ENCODE data around the gene CLEC16A. TPM values are rescaled to one million over a fixed set of nuclear protein-coding genes. Genes with fewer than 3 reads are reported as not detected.

CLEC16A gene
- total and polyA plus RNA-seq, 9 of the 15 experiments (the other 6 are each of a cell fraction or from before 2014, with no cell fraction given), result 1.00 to 22.3 (median 10.0) TPM

DNA sequence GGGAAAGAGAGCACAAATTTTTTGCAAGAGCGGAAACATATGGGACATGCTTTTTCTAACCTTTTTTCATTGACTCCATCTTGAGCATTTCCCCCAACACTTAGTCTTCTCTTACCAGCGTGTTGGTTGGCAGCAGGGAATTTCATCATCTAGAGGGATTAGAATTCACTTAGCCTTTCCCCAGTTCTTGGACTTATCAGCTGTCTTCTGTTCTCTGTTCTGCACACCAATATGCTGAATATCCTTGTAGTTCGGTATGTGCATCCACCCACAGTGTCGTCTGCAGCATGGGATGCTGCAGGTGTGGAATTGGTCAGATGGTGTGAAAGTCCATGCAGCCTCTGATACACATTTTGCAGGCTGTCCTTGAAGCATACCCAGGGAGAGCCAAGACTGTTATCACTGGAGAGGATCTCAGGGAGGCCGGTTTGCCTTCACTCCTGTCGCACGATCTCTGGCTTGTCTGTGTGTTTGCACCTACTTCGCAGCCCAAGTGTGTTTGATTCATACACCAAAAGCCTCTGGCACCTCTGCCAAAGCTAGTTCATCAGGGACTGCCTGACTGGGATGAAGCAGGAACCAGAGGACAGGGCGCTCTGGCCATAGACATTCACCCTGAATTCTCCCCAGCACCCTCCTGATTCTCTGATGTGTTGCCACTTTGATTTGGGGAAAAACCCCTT is 218.4 kb downstream of the CLEC16A start:
- peak overlapping the region in 1 of 2 experiments; percentile 16; a peak in 1 of 4 replicates for H3K9ac ChIP-seq (ENCODE audit: insufficient read depth in 1 of 2, low read depth in 2 of 2, low read length in 2 of 2)
- no peak overlapping the region for H3K27ac ChIP-seq (ENCODE audit: extremely low read depth, low read depth, low read length)
- ATAC-seq (no peak), DNase-seq (ENCODE audit: extremely low read depth in 1 of 4, low spot score in 3 of 4) (no peak), FAIRE-seq (no peak)
- no peaks in the 10 kb centered on the region for H3K9me3 ChIP-seq (replicated peaks; ENCODE audit: control insufficient read depth, insufficient read depth, low read depth, low read length)
- no peaks in the 10 kb centered on the region for H3K9me1 ChIP-seq (ENCODE audit: control insufficient read depth, insufficient read depth, low read length)
- no peaks in the 10 kb centered on the region for H3K27me3 ChIP-seq (ENCODE audit: control insufficient read depth in 2 of 2, insufficient read depth in 2 of 2, low read length in 2 of 2)
- no peaks in the 10 kb centered on the region for H3K79me2 ChIP-seq (ENCODE audit: control insufficient read depth, insufficient read depth, low read length)
- intact Hi-C loops (cut with micrococcal nuclease), result loop anchor here (5.0 kb wide), 1 partner anchor 190 kb away; no protein-coding TSS in a partner anchor
- no TSS peak for BruUV-seq (replicated peaks)
- WGBS (ENCODE audit: insufficient coverage, low coverage, missing lambda C conversion rate), result 42% methylated on average over 9 of the region's 9 CpGs
- CTCF ChIA-PET (ENCODE audit: low intra/inter-chr PET ratio), result no interaction called here
- TF ChIP-seq CTBP1 (IDR thresholded peaks at IDR 0.05; ENCODE audit: borderline replicate concordance), result peak; percentile 24; the same call in 1 of the 2 replicates
- peak; percentile 40; the same call in 1 of the 2 replicates for TF ChIP-seq L3MBTL2 (IDR thresholded peaks at IDR 0.05)
- TF ChIP-seq GATA2 (CRISPR knock-in tag; IDR thresholded peaks at IDR 0.05), result peak; percentile 45; the same call in 1 of the 2 replicates
- TF ChIP-seq ZC3H11A (IDR thresholded peaks at IDR 0.05; ENCODE audit: low read depth, low read length), result no peak
- TF ChIP-seq ZNF316 (IDR thresholded peaks at IDR 0.05), result no peak
- no peak for TF ChIP-seq SMARCA4 (IDR thresholded peaks at IDR 0.05)
- TF ChIP-seq ZNF785 (CRISPR knock-in tag; IDR thresholded peaks at IDR 0.05), result no peak
- TF ChIP-seq, protein P1, sequence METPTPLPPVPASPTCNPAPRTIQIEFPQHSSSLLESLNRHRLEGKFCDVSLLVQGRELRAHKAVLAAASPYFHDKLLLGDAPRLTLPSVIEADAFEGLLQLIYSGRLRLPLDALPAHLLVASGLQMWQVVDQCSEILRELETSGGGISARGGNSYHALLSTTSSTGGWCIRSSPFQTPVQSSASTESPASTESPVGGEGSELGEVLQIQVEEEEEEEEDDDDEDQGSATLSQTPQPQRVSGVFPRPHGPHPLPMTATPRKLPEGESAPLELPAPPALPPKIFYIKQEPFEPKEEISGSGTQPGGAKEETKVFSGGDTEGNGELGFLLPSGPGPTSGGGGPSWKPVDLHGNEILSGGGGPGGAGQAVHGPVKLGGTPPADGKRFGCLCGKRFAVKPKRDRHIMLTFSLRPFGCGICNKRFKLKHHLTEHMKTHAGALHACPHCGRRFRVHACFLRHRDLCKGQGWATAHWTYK (CRISPR knock-in tag; IDR thresholded peaks at IDR 0.05), result no peak
- H3K36me3 ChIP-seq (ENCODE audit: control insufficient read depth, insufficient read depth, low read length), result peaks cover 11% of the 10 kb centered on the region; the same call in 1 of the 3 replicates
- in situ Hi-C loops (cut with MboI), result no loop called here
- POLR2A ChIA-PET, result interaction anchor here (1.1 to 1.9 kb wide), 3 partner anchors 9 to 65 kb away, joined by 3 to 6 read pairs (median 3); no protein-coding TSS in a partner anchor
- H3K4me2 ChIP-seq (ENCODE audit: insufficient read depth, low read length), result no peak overlapping the region
- H4K20me1 ChIP-seq (replicated peaks; ENCODE audit: control insufficient read depth, insufficient read depth, low read length), result no peaks in the 10 kb centered on the region
- no peak overlapping the region for H2AFZ ChIP-seq (ENCODE audit: low read depth, low read length)
- H3K4me1 ChIP-seq (replicated peaks in 1 of 2; ENCODE audit: control insufficient read depth in 2 of 2, insufficient read depth in 2 of 2, low read length in 2 of 2), result peaks cover 42 to 59% of the 10 kb centered on the region in 2 experiments
- H3K4me3 ChIP-seq, result no peak overlapping the region

All from K562 (cell line).